Measurements from ENCODE around the gene POMGNT1. TPM values are rescaled to one million over a fixed set of nuclear protein-coding genes. Genes with fewer than 3 reads are reported as not detected.

The POMGNT1 gene
- total and polyA plus RNA-seq, 2 of the 13 experiments (the other 11 are each of a cell fraction or from before 2014, with no cell fraction given): 33.9 to 46.8 TPM

DNA sequence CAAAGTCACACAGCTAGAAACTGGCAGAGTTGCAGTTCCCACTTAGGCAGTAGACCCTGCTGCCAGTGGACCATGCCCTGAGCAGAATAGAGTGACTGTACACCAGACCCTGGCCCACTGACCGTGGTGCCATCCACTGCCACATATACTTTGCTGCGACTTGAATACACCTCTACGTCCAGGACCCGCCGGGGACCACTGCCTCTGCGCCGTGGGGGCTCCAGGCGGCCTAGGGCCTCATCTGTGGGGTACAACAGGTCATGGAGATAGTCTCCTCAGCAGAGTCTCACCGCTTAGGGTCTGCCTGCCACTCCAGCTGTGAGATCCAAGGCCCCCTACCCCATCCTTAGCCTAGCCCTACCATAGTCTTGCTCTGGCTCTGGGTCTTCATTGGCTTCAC is 1.6 kb downstream of the POMGNT1 start:
- peaks cover 31% of the 10 kb centered on the region for H3K4me1 ChIP-seq (ENCODE audit: insufficient read depth, low read length)
- WGBS (ENCODE audit: low lambda C conversion rate): 100% methylated on average over 1 of the region's 9 CpGs
- H3K9me3 ChIP-seq (ENCODE audit: low read length): no peaks in the 10 kb centered on the region
- TF ChIP-seq ZNF720 (CRISPR knock-in tag; IDR thresholded peaks at IDR 0.05) (no peak), ZFP36L2 (CRISPR knock-in tag; IDR thresholded peaks at IDR 0.05) (no peak), NR2F6 (IDR thresholded peaks at IDR 0.05) (no peak), NR2F6 (CRISPR knock-in tag; IDR thresholded peaks at IDR 0.05) (no peak), GATAD1 (CRISPR knock-in tag; IDR thresholded peaks at IDR 0.05) (no peak), TRIM24 (CRISPR knock-in tag; IDR thresholded peaks at IDR 0.05) (no peak), ZNF672 (CRISPR knock-in tag; IDR thresholded peaks at IDR 0.05) (no peak), NFKB2 (CRISPR knock-in tag; IDR thresholded peaks at IDR 0.05; ENCODE audit: borderline replicate concordance) (no peak), PLRG1 (conservative IDR thresholded peaks at IDR 0.05) (no peak), TEAD3 (CRISPR knock-in tag; optimal IDR thresholded peaks at IDR 0.05; ENCODE audit: borderline replicate concordance) (no peak), SOX5 (CRISPR knock-in tag; IDR thresholded peaks at IDR 0.05; ENCODE audit: borderline replicate concordance) (no peak), MIER3 (CRISPR knock-in tag; IDR thresholded peaks at IDR 0.05; ENCODE audit: borderline replicate concordance) (no peak), ZNF788 (CRISPR knock-in tag; IDR thresholded peaks at IDR 0.05; ENCODE audit: borderline replicate concordance) (no peak), ZNF780A (CRISPR knock-in tag; IDR thresholded peaks at IDR 0.05) (no peak)
- TF ChIP-seq, protein P1, sequence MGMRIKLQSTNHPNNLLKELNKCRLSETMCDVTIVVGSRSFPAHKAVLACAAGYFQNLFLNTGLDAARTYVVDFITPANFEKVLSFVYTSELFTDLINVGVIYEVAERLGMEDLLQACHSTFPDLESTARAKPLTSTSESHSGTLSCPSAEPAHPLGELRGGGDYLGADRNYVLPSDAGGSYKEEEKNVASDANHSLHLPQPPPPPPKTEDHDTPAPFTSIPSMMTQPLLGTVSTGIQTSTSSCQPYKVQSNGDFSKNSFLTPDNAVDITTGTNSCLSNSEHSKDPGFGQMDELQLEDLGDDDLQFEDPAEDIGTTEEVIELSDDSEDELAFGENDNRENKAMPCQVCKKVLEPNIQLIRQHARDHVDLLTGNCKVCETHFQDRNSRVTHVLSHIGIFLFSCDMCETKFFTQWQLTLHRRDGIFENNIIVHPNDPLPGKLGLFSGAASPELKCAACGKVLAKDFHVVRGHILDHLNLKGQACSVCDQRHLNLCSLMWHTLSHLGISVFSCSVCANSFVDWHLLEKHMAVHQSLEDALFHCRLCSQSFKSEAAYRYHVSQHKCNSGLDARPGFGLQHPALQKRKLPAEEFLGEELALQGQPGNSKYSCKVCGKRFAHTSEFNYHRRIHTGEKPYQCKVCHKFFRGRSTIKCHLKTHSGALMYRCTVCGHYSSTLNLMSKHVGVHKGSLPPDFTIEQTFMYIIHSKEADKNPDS (CRISPR knock-in tag; IDR thresholded peaks at IDR 0.05): no peak
- TF ChIP-seq, protein P2, sequence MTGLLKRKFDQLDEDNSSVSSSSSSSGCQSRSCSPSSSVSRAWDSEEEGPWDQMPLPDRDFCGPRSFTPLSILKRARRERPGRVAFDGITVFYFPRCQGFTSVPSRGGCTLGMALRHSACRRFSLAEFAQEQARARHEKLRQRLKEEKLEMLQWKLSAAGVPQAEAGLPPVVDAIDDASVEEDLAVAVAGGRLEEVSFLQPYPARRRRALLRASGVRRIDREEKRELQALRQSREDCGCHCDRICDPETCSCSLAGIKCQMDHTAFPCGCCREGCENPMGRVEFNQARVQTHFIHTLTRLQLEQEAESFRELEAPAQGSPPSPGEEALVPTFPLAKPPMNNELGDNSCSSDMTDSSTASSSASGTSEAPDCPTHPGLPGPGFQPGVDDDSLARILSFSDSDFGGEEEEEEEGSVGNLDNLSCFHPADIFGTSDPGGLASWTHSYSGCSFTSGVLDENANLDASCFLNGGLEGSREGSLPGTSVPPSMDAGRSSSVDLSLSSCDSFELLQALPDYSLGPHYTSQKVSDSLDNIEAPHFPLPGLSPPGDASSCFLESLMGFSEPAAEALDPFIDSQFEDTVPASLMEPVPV (CRISPR knock-in tag; IDR thresholded peaks at IDR 0.05): no peak
- TF ChIP-seq, protein P3, sequence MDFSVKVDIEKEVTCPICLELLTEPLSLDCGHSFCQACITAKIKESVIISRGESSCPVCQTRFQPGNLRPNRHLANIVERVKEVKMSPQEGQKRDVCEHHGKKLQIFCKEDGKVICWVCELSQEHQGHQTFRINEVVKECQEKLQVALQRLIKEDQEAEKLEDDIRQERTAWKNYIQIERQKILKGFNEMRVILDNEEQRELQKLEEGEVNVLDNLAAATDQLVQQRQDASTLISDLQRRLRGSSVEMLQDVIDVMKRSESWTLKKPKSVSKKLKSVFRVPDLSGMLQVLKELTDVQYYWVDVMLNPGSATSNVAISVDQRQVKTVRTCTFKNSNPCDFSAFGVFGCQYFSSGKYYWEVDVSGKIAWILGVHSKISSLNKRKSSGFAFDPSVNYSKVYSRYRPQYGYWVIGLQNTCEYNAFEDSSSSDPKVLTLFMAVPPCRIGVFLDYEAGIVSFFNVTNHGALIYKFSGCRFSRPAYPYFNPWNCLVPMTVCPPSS (IDR thresholded peaks at IDR 0.05): no peak
- TF ChIP-seq, protein P4, sequence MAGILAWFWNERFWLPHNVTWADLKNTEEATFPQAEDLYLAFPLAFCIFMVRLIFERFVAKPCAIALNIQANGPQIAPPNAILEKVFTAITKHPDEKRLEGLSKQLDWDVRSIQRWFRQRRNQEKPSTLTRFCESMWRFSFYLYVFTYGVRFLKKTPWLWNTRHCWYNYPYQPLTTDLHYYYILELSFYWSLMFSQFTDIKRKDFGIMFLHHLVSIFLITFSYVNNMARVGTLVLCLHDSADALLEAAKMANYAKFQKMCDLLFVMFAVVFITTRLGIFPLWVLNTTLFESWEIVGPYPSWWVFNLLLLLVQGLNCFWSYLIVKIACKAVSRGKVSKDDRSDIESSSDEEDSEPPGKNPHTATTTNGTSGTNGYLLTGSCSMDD (CRISPR knock-in tag; IDR thresholded peaks at IDR 0.05): no peak
- TF ChIP-seq, protein P5, sequence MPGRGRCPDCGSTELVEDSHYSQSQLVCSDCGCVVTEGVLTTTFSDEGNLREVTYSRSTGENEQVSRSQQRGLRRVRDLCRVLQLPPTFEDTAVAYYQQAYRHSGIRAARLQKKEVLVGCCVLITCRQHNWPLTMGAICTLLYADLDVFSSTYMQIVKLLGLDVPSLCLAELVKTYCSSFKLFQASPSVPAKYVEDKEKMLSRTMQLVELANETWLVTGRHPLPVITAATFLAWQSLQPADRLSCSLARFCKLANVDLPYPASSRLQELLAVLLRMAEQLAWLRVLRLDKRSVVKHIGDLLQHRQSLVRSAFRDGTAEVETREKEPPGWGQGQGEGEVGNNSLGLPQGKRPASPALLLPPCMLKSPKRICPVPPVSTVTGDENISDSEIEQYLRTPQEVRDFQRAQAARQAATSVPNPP (CRISPR knock-in tag; IDR thresholded peaks at IDR 0.05): no peak
- no peak overlapping the region for H3K4me2 ChIP-seq (ENCODE audit: low read depth, low read length)
- no peak overlapping the region for H3K27ac ChIP-seq (ENCODE audit: extremely low read length, insufficient read depth, low read length)
- no peaks in the 10 kb centered on the region for H3K79me2 ChIP-seq (ENCODE audit: insufficient read depth, low read length)
- peak overlapping the region; percentile 95; the same call in 1 of the 2 replicates for H3K9ac ChIP-seq (ENCODE audit: insufficient read depth, low read depth, low read length)
- ChIA-PET CTCF (ENCODE audit: low intra/inter-chr PET ratio, low total read pairs) (no interaction called here), POLR2A (interaction anchor here (1.2 to 4.3 kb wide), 2 partner anchors 14 to 27 kb away, joined by 3 to 24 read pairs; no protein-coding TSS in a partner anchor)
- no peaks in the 10 kb centered on the region for H3K27me3 ChIP-seq (ENCODE audit: control insufficient read depth in 1 of 2, insufficient read depth in 2 of 2, low read length in 2 of 2)
- no peak for FAIRE-seq
- H2AFZ ChIP-seq (ENCODE audit: low read length): no peak overlapping the region
- no peak for ATAC-seq
- H4K20me1 ChIP-seq (ENCODE audit: insufficient read depth, low read length): no peaks in the 10 kb centered on the region
- no TSS peak for BruUV-seq (replicated peaks)
- in situ Hi-C loops (cut with HindIII; ENCODE audit: extremely low pct_ligation_motif_present, low pct_unique_long_range_greater_than_20kb): no loop called here
- H3K4me3 ChIP-seq (replicated peaks in 1 of 3; ENCODE audit: insufficient read depth in 1 of 3, low read depth in 2 of 3, low read length in 3 of 3): no peak overlapping the region
- peaks cover 5 to 22% of the 10 kb centered on the region in 2 experiments; a peak in 3 of 5 replicates for H3K36me3 ChIP-seq (replicated peaks in 1 of 2; ENCODE audit: control insufficient read depth in 1 of 2, insufficient read depth in 2 of 2, low read length in 2 of 2)
- intact Hi-C loops (cut with micrococcal nuclease; ENCODE audit: unreplicated experiment): no loop called here
- no peak for DNase-seq (ENCODE audit: low spot score)

Data from HepG2 (cell line).